NCI-H128 (cell line): ENCODE measurements around the gene EDEM1.
"Not testable (repeated sequence)": the region's sequence is repeated elsewhere in the genome, so short reads cannot be mapped to it uniquely, and the experiment has no call there.

ENCODE experiments used
- DNase-seq: peaks from one replicate; lab custom pipeline; 2025; ENCODE audit not compliant: unreplicated experiment; lab: John Stamatoyannopoulos, UW

EDEM1 gene

GRCh38 chr3:5187156-5187919 lies at the start of gene EDEM1:
EDEM1 (plus strand) TSS chr3:5187707; CDS start chr3:5187806, 99 bp downstream.
- peak; percentile 49 for DNase-seq

GRCh38 chr3:5138214-5138981 lies 49.1 kb upstream of the EDEM1 start:
- no peak for DNase-seq

GRCh38 chr3:5140230-5140621 lies 47.3 kb upstream of the EDEM1 start:
- DNase-seq = no peak

GRCh38 chr3:5140839-5141238 lies 46.7 kb upstream of the EDEM1 start:
- DNase-seq = no peak

- DNase-seq = no peak
Observed at GRCh38 chr3:5141760-5142159, 45.7 kb upstream of the EDEM1 start.

GRCh38 chr3:5143464-5143863 lies 44.0 kb upstream of the EDEM1 start:
- no peak for DNase-seq

GRCh38 chr3:5144316-5144994 lies 43.1 kb upstream of the EDEM1 start:
- no peak for DNase-seq

GRCh38 chr3:5145120-5145519 lies 42.4 kb upstream of the EDEM1 start:
- no peak for DNase-seq

- DNase-seq = not testable (repeated sequence)
Observed at GRCh38 chr3:5147152-5147551, 40.4 kb upstream of the EDEM1 start.

GRCh38 chr3:5149306-5149880 lies 38.1 kb upstream of the EDEM1 start:
- DNase-seq = no peak

- DNase-seq = no peak
Observed at GRCh38 chr3:5151586-5151985, 35.9 kb upstream of the EDEM1 start.

- no peak for DNase-seq
Observed at GRCh38 chr3:5153074-5153473, 34.4 kb upstream of the EDEM1 start.

- no peak for DNase-seq
Observed at GRCh38 chr3:5155241-5155640, 32.3 kb upstream of the EDEM1 start.

- no peak for DNase-seq
Observed at GRCh38 chr3:5160321-5160720, 27.2 kb upstream of the EDEM1 start.

GRCh38 chr3:5160940-5161858 lies 26.3 kb upstream of the EDEM1 start:
- no peak for DNase-seq

- DNase-seq = no peak
Observed at GRCh38 chr3:5162102-5162501, 25.4 kb upstream of the EDEM1 start.

- DNase-seq = no peak
Observed at GRCh38 chr3:5165698-5166097, 21.8 kb upstream of the EDEM1 start.

GRCh38 chr3:5166846-5167245 lies 20.7 kb upstream of the EDEM1 start:
- no peak for DNase-seq

GRCh38 chr3:5168110-5168509 lies 19.4 kb upstream of the EDEM1 start:
- DNase-seq = no peak

GRCh38 chr3:5169807-5170206 lies 17.7 kb upstream of the EDEM1 start:
- no peak for DNase-seq
